Thyroid gland (tissue), 4 donors: Measurements from ENCODE around the gene NEU3. TPM values are rescaled to one million over a fixed set of nuclear protein-coding genes. Genes with fewer than 3 reads are reported as not detected.

Experiments
- DNase-seq, 2 donors: peaks; one replicate each; pipeline ENCODE4 v3.0.0-alpha.2; 2019
- H3K27ac ChIP-seq, 3 donors: fragments of 200-600 bp; sonication (generic); 1 replicate in 2 of 3; 2 replicates in 1 of 3; pipeline ENCODE4 v1.5.1; 2016 to 2019; ENCODE audit warnings: mild to moderate bottlenecking in 1 of 3, moderate library complexity in 1 of 3
- H3K27me3 ChIP-seq: fragments of 200-600 bp; sonication (generic); one replicate; pipeline ENCODE4 v1.5.1; 2019
- H3K36me3 ChIP-seq, 2 donors: fragments of 200-600 bp; sonication (generic); one replicate each; pipeline ENCODE4 v1.5.1; 2016 to 2019
- H3K4me1 ChIP-seq, 2 donors: fragments of 200-600 bp; sonication (generic); one replicate each; pipeline ENCODE4 v1.5.1; 2017 to 2019
- H3K4me3 ChIP-seq, 3 donors: fragments of 200-600 bp; sonication (generic); replicated peaks in 1 of 3; 1 replicate in 2 of 3; 2 replicates in 1 of 3; pipeline ENCODE4 v1.5.1; 2016; ENCODE audit warnings: mild to moderate bottlenecking in 1 of 3
- H3K9me3 ChIP-seq: fragments of 200-600 bp; sonication (generic); one replicate; pipeline ENCODE4 v1.5.1; 2017
- POLR2A ChIP-seq, 2 donors: fragments of 450-650 bp; IDR thresholded peaks; one replicate each; pipeline ENCODE4 v1.6.1; 2017; ENCODE audit warnings: antibody characterized with exemption in 2 of 2, mild to moderate bottlenecking in 2 of 2, moderate library complexity in 1 of 2
- WGBS, 2 donors: methylation state at CpG; one replicate each; pipeline ENCODE4 v1.1.5; 2017; 5-methylcytosine and 5-hydroxymethylcytosine counted together
- intact Hi-C: fragments of 100-400 bp; cut with DNase I; formaldehyde crosslinking; loops from one replicate; pipeline ENCODE4 v1.15.1; 2023
- small RNA-seq: library from RNA; depleted of rRNA; stranded (forward); fragments of <200 nt; gene quantifications from one replicate; pipeline ENCODE3, GENCODE V24; 2016
- total RNA-seq, 4 donors: library from RNA; depleted of rRNA; stranded (reverse); fragments of >200 nt; gene quantifications; one replicate each; pipeline ENCODE4 v1.2.3, GENCODE V29; 2016
- TF ChIP-seq, protein P1 (sequence below), 6 experiments: fragments of 200-600 bp in 3 of 6; fragments of 450-650 bp in 3 of 6; sonication (generic) in 3 of 6; IDR thresholded peaks; one replicate each; pipeline ENCODE4 v1.5.1; 2016 to 2019; ENCODE audit warnings: antibody characterized with exemption in 6 of 6, mild to moderate bottlenecking in 2 of 6, inconsistent platforms in 1 of 6, moderate library complexity in 1 of 6

NEU3 gene
- total RNA-seq, 4 donors from 2014 or later, result 8.1 to 13.0 (median 9.2) TPM

DNA sequence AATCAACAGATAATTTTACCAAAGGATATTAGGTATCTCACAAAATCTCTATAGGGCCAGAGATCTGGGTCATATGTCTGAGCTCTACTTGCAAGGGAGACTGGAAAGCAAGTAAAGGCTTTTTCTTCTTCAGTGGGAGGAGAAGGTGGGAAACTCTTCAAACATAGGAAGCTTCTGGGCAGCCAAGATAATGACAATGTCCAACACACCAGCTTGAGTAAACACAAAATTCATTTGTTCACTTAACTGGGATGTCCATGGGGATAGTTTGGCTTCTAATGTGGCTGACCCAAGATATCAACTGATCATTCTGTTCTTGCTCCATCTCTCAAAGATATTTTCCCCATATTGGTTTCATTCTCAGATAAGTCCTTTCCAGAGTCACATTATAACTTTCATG is 70.6 kb downstream of the NEU3 start:
- TF ChIP-seq POLR2A (IDR thresholded peaks at IDR 0.05), result no peak
- TF ChIP-seq, protein P1, sequence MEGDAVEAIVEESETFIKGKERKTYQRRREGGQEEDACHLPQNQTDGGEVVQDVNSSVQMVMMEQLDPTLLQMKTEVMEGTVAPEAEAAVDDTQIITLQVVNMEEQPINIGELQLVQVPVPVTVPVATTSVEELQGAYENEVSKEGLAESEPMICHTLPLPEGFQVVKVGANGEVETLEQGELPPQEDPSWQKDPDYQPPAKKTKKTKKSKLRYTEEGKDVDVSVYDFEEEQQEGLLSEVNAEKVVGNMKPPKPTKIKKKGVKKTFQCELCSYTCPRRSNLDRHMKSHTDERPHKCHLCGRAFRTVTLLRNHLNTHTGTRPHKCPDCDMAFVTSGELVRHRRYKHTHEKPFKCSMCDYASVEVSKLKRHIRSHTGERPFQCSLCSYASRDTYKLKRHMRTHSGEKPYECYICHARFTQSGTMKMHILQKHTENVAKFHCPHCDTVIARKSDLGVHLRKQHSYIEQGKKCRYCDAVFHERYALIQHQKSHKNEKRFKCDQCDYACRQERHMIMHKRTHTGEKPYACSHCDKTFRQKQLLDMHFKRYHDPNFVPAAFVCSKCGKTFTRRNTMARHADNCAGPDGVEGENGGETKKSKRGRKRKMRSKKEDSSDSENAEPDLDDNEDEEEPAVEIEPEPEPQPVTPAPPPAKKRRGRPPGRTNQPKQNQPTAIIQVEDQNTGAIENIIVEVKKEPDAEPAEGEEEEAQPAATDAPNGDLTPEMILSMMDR (IDR thresholded peaks at IDR 0.05), result no peak
- Histone ChIP-seq H3K27me3 (no peaks in the 10 kb centered on the region), H3K27ac (no peak overlapping the region), H3K4me1 (no peaks in the 10 kb centered on the region), H3K36me3 (no peaks in the 10 kb centered on the region), H3K4me3 (no peak overlapping the region), H3K9me3 (no peaks in the 10 kb centered on the region)
- intact Hi-C loops, result no loop called here
- no peak for DNase-seq

DNA sequence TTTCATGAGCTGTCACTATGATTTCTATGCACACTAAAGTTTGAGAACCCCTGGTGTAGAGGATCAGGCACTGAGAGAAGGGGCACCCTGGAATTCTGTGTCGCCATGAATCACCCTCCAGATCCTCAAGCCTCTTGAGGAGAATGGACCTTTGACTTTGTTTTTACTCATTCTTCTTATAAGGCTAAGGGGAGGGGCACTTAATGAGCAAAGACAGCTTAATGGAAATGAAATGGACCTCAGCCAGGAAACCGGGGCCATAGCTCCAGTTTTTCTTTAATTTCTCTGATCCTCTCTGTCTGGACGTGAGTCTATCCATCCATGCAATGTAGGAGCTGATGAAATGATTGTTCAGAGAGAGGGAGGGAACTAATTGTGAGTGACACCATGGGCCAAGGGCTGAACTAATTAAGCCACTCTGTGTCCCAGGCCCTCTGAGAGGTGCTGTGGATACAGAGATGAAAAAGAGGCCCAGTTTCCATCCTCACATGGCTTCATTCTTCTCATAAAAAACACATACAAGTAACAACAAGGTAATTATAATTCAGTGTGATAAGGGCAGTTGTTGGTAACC is 75.1 kb downstream of the NEU3 start:
- intact Hi-C loops, result no loop called here
- H3K27me3 ChIP-seq, result no peaks in the 10 kb centered on the region
- no peaks in the 10 kb centered on the region for H3K4me1 ChIP-seq
- TF ChIP-seq POLR2A (IDR thresholded peaks at IDR 0.05), result no peak
- no peaks in the 10 kb centered on the region for H3K9me3 ChIP-seq
- no peak overlapping the region for H3K27ac ChIP-seq
- no peak for DNase-seq
- no peaks in the 10 kb centered on the region for H3K36me3 ChIP-seq
- WGBS, 2 donors, result 19 to 28% methylated on average over 3 of the region's 3 CpGs
- no peak overlapping the region for H3K4me3 ChIP-seq

DNA sequence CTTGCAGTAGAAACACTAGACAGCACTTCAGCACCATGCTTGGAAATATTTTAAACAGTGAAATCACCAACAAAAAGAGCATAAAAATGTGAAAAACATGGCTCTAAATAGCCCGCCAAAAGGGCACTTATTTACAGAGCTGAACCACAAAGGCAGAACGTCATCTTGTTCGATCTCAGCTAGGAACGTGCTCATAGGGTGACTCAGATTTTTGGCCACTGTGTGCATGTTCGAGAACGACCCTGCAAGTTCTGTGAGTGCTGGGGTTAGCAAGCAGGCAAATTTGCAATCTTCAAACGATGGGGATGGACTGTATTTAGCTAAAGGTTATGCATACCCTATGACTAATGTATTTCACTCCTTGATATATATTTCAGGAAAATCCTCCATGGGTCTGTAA is 77.3 kb downstream of the NEU3 start:
- H3K27me3 ChIP-seq, result no peaks in the 10 kb centered on the region
- DNase-seq, result no peak
- no peak overlapping the region for H3K4me3 ChIP-seq
- TF ChIP-seq, protein P1 (IDR thresholded peaks at IDR 0.05), result no peak
- no peak for TF ChIP-seq POLR2A (IDR thresholded peaks at IDR 0.05)
- H3K36me3 ChIP-seq, result no peaks in the 10 kb centered on the region
- intact Hi-C loops, result no loop called here
- no peaks in the 10 kb centered on the region for H3K9me3 ChIP-seq
- no peaks in the 10 kb centered on the region for H3K4me1 ChIP-seq
- 76 to 84% methylated on average over 7 of the region's 7 CpGs for WGBS, 2 donors
- no peak overlapping the region for H3K27ac ChIP-seq

Small RNA genes lying within 50 kb of the gene (small RNA-seq; reads per million reads assigned to genes)
- gene RNU6-216P, result not detected

Other genes with a start within 250 kb of the NEU3 start
- 10 to 100 TPM; 24.1 to 30.2 (median 27.5) TPM for gene RNF169, start 240.1 kb upstream of the NEU3 start, total RNA-seq
- gene XRRA1, start 39.8 kb upstream of the NEU3 start, total RNA-seq, result 10 to 100 TPM; 26.8 to 80.6 (median 39.1) TPM
- gene SPCS2, start 39.7 kb upstream of the NEU3 start, total RNA-seq, result 100 to 1,000 TPM in 2 of 4 donors, 10 to 100 TPM in 2; 53.6 to 229 (median 120) TPM
- not detected for gene OR2AT4, start 107.9 kb downstream of the NEU3 start, total RNA-seq
- gene SLCO2B1, start 162.2 kb downstream of the NEU3 start, total RNA-seq, result 100 to 1,000 TPM in 1 of 4 donors, 10 to 100 TPM in 3; 22.0 to 244 (median 56.9) TPM